HUDEP-2 (cell line): ENCODE results near the gene MKNK2.
"Not testable (repeated sequence)": the region's sequence is repeated elsewhere in the genome, so short reads cannot be mapped to it uniquely, and the experiment has no call there.

Source experiments
- DNase-seq, 76 experiments: peaks; one replicate each; lab custom pipeline; 2025; ENCODE audit not compliant: unreplicated experiment in 76 of 76; lab: John Stamatoyannopoulos, UW

MKNK2 gene

GRCh38 chr19:2045501-2046045 lies 5.5 kb downstream of the MKNK2 start:
- DNase-seq = no peak

GRCh38 chr19:2044709-2045500 lies 6.1 kb downstream of the MKNK2 start:
- no peak for DNase-seq

- DNase-seq = peak in 2 of 76 experiments; percentile 28 to 30
Observed at GRCh38 chr19:2043961-2044708, 6.9 kb downstream of the MKNK2 start.

GRCh38 chr19:2043251-2043641 lies 7.8 kb downstream of the MKNK2 start:
- peak in 1 of 76 experiments; percentile 8 for DNase-seq

- peak in 5 of 76 experiments; percentile 31 to 68 (median 54) for DNase-seq
Observed at GRCh38 chr19:2042485-2043250, 8.4 kb downstream of the MKNK2 start.

- DNase-seq = peak in 75 of 76 experiments; percentile 70 to 100 (median 99)
Observed at GRCh38 chr19:2041683-2042484, 9.2 kb downstream of the MKNK2 start.

GRCh38 chr19:2041433-2041682 lies 9.7 kb downstream of the MKNK2 start:
- no peak for DNase-seq

GRCh38 chr19:2040647-2041432 lies 10.2 kb downstream of the MKNK2 start:
- no peak for DNase-seq

GRCh38 chr19:2039959-2040646 lies 10.9 kb downstream of the MKNK2 start:
- no peak for DNase-seq

- no peak for DNase-seq
Observed at GRCh38 chr19:2039089-2039958, 11.7 kb downstream of the MKNK2 start.

GRCh38 chr19:2038284-2039088 lies 12.6 kb downstream of the MKNK2 start:
- no peak for DNase-seq

GRCh38 chr19:2037651-2038255 lies 13.3 kb downstream of the MKNK2 start:
- no peak for DNase-seq

GRCh38 chr19:2036424-2036823 lies 14.6 kb downstream of the MKNK2 start:
- no peak for DNase-seq

GRCh38 chr19:2035590-2035991 lies 15.5 kb downstream of the MKNK2 start:
- no peak for DNase-seq

- peak in 54 of 76 experiments; percentile 22 to 78 (median 52) for DNase-seq
Observed at GRCh38 chr19:2034729-2035589, 16.1 kb downstream of the MKNK2 start.

GRCh38 chr19:2034253-2034652 lies 16.8 kb downstream of the MKNK2 start:
- DNase-seq = not testable (repeated sequence)
